Measurements from ENCODE around the gene HOGA1.

The HOGA1 gene

DNA sequence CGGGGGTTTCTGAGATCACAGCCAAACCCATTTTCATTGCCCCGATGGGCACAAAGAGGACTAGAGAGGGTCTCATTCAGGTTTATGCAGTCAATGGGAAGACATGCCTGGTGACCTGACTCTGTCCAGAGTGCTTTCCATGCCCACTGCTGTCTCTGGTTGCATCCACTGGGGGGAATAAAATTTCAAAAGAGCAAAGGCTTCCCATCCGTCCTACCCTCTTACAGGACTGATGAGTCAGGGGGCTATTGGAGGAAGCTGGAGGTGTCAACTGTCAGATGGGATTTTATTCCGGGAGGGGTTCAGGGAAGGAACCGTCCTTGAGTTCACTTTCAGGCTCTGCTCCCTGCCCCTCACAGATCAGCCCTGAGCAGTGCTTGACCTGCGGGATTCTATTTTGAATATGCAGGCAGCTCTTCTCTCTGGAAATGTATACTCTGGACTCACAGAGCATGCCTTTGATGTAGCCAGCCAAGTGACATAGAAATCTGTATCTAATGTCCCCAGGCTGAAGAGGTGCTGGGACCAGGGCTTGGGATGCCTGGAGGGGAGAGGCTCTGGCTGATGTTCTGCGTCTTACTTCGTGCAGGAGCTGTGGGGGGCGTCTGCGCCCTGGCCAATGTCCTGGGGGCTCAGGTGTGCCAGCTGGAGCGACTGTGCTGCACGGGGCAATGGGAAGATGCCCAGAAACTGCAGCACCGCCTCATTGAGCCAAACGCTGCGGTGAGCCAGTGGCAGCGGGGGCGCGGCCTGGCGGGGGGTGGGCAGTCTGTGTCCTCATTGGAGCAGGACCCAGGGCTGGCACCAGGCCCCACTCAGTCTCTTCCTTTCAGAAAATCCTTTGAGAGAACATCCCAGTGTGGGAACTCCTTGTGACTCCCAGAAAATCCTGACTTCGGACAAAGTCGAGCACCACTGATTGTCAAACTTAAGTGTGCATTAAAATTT, 17.4 kb downstream of the HOGA1 start:
- H3K4me3 ChIP-seq (ENCODE audit: low read depth, low read length) = no peak overlapping the region
- TF ChIP-seq, protein P1, sequence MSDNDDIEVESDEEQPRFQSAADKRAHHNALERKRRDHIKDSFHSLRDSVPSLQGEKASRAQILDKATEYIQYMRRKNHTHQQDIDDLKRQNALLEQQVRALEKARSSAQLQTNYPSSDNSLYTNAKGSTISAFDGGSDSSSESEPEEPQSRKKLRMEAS (IDR thresholded peaks at IDR 0.05; ENCODE audit: low read depth, low read length) = no peak
- TF ChIP-seq MYC (IDR thresholded peaks at IDR 0.05; ENCODE audit: low read depth, low read length) (no peak), POLR2A (IDR thresholded peaks at IDR 0.05; ENCODE audit: extremely low read depth, insufficient read length) (no peak)
- TF ChIP-seq, protein P2, sequence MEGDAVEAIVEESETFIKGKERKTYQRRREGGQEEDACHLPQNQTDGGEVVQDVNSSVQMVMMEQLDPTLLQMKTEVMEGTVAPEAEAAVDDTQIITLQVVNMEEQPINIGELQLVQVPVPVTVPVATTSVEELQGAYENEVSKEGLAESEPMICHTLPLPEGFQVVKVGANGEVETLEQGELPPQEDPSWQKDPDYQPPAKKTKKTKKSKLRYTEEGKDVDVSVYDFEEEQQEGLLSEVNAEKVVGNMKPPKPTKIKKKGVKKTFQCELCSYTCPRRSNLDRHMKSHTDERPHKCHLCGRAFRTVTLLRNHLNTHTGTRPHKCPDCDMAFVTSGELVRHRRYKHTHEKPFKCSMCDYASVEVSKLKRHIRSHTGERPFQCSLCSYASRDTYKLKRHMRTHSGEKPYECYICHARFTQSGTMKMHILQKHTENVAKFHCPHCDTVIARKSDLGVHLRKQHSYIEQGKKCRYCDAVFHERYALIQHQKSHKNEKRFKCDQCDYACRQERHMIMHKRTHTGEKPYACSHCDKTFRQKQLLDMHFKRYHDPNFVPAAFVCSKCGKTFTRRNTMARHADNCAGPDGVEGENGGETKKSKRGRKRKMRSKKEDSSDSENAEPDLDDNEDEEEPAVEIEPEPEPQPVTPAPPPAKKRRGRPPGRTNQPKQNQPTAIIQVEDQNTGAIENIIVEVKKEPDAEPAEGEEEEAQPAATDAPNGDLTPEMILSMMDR (IDR thresholded peaks at IDR 0.05; ENCODE audit: low read depth, low read length) = no peak
- DNase-seq (ENCODE audit: low read depth) = no peak

DNA sequence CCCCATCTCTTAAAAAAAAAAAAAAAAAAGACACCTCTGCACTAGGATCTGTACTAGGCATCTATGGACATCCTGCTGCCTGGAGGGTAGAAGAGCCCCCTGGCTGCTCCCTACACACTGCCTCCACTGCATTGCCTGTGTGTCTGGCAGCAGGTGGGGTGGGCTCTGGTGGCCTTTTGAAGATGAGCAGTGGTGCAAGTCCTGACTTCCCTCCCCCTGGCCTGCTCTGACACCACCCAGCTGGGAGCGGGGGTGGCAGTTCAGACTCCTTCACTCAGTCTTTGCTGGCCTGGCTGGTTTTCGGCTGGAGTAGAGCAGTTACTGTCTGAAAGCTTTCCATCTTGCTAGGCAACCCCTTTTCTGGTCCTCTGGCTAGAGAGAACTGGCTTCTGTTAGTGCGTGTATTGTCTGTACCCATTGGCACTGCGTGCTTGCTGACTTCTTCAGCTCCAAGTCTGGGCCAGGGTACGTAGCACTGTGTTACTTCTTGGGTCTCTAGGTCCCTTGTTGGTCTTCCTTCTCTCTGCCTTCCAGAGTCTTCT, 23.0 kb downstream of the HOGA1 start:
- no peak for DNase-seq (ENCODE audit: low read depth)
- TF ChIP-seq POLR2A (IDR thresholded peaks at IDR 0.05; ENCODE audit: extremely low read depth, insufficient read length) (no peak), MYC (IDR thresholded peaks at IDR 0.05; ENCODE audit: low read depth, low read length) (no peak)
- TF ChIP-seq, protein P2 (IDR thresholded peaks at IDR 0.05; ENCODE audit: low read depth, low read length) = no peak
- TF ChIP-seq, protein P1 (IDR thresholded peaks at IDR 0.05; ENCODE audit: low read depth, low read length) = no peak
- H3K4me3 ChIP-seq (ENCODE audit: low read depth, low read length) = no peak overlapping the region

DNA sequence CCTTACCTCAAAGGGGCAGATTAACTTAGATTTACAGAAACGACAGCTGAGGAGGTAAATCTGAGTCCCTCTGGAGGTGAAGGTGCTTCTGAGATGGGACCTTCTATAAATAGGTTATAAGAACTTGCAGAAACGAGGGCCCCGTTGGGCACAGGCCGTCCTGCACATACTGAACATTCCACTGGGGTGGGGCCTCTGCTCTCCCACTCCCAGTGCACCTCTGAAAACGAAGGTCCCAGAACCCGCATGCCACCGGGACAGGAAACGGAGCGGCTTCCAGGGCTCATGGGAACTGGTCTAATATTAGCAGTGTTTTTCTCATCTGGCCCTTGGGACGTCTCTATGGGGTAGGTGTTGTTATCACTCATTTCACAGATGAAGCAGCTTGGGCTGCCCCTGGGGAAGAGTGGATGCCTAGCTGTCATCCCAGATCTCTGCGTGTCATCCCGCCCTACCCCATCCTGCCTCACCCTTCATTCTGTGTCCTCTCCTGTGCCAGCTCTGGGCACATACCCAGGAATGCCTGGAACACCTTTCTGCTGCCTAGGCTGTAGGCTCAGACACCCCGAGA, 24.9 kb downstream of the HOGA1 start:
- no peak for TF ChIP-seq POLR2A (IDR thresholded peaks at IDR 0.05; ENCODE audit: extremely low read depth, insufficient read length)
- TF ChIP-seq, protein P1 (IDR thresholded peaks at IDR 0.05; ENCODE audit: low read depth, low read length) = no peak
- no peak for TF ChIP-seq MYC (IDR thresholded peaks at IDR 0.05; ENCODE audit: low read depth, low read length)
- TF ChIP-seq, protein P2 (IDR thresholded peaks at IDR 0.05; ENCODE audit: low read depth, low read length) = no peak
- no peak overlapping the region for H3K4me3 ChIP-seq (ENCODE audit: low read depth, low read length)
- DNase-seq (ENCODE audit: low read depth) = no peak

DNA sequence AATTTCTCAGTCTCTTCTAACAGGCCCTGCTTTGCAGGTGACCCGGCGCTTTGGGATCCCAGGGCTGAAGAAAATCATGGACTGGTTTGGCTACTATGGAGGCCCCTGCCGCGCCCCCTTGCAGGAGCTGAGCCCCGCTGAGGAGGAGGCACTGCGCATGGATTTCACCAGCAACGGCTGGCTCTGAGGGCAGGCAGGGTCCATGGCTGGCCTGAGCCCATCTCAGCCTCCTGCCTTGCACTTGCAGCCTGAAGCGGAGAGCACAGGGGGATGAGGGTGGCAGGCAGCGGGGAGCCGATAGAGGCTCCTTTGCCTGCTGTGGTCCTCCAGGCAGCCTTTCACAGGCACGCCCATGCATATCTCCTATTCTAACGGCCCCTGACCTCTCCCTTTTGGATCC, 27.3 kb downstream of the HOGA1 start:
- H3K4me3 ChIP-seq (ENCODE audit: low read depth, low read length) = no peak overlapping the region
- TF ChIP-seq POLR2A (IDR thresholded peaks at IDR 0.05; ENCODE audit: extremely low read depth, insufficient read length) (no peak), MYC (IDR thresholded peaks at IDR 0.05; ENCODE audit: low read depth, low read length) (no peak)
- TF ChIP-seq, protein P1 (IDR thresholded peaks at IDR 0.05; ENCODE audit: low read depth, low read length) = no peak
- TF ChIP-seq, protein P2 (IDR thresholded peaks at IDR 0.05; ENCODE audit: low read depth, low read length) = no peak
- no peak for DNase-seq (ENCODE audit: low read depth)

DNA sequence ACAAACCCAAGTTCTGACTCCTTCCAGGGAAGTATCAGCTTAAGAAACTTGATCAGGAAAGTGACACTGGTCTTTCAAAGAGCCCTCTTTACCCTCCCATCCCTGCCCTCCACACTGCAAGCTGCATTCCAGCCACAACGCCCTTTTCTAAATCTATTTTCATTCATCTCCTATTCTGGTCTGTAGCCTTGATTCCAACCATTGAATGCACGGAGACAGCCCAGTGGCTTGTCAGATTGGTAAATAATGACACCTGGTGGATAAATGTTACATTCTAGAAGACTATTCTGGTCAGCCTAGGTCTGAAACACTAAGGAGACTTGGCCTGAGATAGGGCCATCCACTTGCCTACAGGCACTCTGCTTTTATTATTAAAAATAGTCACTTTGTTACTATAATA, 28.2 kb downstream of the HOGA1 start:
- TF ChIP-seq, protein P1 (IDR thresholded peaks at IDR 0.05; ENCODE audit: low read depth, low read length) = no peak
- TF ChIP-seq POLR2A (IDR thresholded peaks at IDR 0.05; ENCODE audit: extremely low read depth, insufficient read length) (no peak), MYC (IDR thresholded peaks at IDR 0.05; ENCODE audit: low read depth, low read length) (no peak)
- TF ChIP-seq, protein P2 (IDR thresholded peaks at IDR 0.05; ENCODE audit: low read depth, low read length) = no peak
- peak; percentile 50 for DNase-seq (ENCODE audit: low read depth)
- no peak overlapping the region for H3K4me3 ChIP-seq (ENCODE audit: low read depth, low read length)
